ENCODE measurements around the gene PXK.
"Not testable (repeated sequence)": the region's sequence is repeated elsewhere in the genome, so short reads cannot be mapped to it uniquely, and the experiment has no call there.

Gene PXK

DNA sequence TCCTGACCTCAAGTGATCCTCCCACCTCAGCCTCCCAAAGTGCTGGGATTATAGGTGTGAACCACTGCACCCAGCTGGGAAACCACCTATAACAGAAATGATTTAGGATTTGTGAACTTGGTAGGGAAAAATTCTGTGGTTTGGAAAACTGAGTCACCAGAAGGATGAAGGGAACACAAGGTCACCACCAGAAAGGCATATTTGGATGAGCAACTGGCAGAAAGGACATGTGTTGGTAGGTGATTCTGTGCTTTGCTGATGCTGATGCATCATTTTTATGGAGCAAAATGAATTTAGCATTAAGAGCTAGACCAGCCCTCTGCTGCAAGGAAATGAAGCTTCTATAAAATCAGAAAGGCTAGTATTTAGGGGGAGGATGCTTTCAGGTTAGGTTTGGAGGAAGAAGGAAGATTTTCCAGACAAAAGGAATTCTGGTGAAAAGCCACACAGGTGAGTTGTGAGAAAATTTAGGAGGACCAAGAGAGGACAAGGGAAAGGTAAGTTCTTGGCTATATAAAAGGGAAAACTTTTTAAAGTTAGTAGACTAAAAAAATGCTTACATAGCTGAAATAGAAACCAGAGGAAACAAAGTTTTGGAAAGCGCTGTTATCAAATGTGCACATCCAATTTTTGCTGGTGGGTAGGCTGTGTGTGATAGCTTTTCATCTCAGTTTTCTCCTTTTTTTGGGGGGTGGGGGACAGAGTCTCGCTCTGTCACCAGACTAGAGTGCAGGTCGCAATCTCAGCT is 3.6 kb downstream of the PXK start:
- Histone ChIP-seq H3K9me3 (ENCODE audit: low read length) (no peaks in the 10 kb centered on the region), H3K4me1 (ENCODE audit: insufficient read depth, low read length) (peaks cover 35% of the 10 kb centered on the region), H3K36me3 (ENCODE audit: insufficient read depth, low read length) (no peaks in the 10 kb centered on the region), H3K27me3 (ENCODE audit: control insufficient read depth in 1 of 2, insufficient read depth in 2 of 2, low read length in 2 of 2) (no peaks in the 10 kb centered on the region), H3K27ac (ENCODE audit: low read depth, low read length) (no peak overlapping the region), H3K4me3 (ENCODE audit: low read depth in 1 of 2, low read length in 2 of 2) (no peak overlapping the region), H3K9ac (ENCODE audit: low read length) (no peak overlapping the region)

DNA sequence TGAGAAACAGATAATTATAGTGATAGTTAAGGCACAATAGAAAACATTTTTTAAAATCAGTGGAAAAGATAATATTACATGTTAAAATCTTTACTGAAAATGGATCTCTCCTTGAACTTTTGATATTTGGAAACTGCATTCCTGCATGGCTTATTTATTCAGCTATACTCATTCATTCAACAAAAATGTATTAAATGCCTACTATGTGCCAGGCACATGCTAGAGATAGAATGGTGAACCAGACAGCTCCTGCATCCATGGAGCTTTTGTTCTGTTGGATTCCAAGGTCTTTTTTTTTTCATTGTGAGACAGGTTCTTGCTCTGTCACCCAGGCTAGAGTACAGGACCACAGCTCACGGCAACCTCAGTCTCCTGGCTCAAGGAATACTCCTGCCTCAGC is 4.5 kb downstream of the PXK start:
- H3K9me3 ChIP-seq (ENCODE audit: low read length) = no peaks in the 10 kb centered on the region
- no peak overlapping the region for H3K4me3 ChIP-seq (ENCODE audit: low read depth in 1 of 2, low read length in 2 of 2)
- H3K27me3 ChIP-seq (ENCODE audit: control insufficient read depth in 1 of 2, insufficient read depth in 2 of 2, low read length in 2 of 2) = no peaks in the 10 kb centered on the region
- no peak overlapping the region for H3K9ac ChIP-seq (ENCODE audit: low read length)
- no peak overlapping the region for H3K27ac ChIP-seq (ENCODE audit: low read depth, low read length)
- peaks cover 35% of the 10 kb centered on the region for H3K4me1 ChIP-seq (ENCODE audit: insufficient read depth, low read length)
- H3K36me3 ChIP-seq (ENCODE audit: insufficient read depth, low read length) = no peaks in the 10 kb centered on the region

DNA sequence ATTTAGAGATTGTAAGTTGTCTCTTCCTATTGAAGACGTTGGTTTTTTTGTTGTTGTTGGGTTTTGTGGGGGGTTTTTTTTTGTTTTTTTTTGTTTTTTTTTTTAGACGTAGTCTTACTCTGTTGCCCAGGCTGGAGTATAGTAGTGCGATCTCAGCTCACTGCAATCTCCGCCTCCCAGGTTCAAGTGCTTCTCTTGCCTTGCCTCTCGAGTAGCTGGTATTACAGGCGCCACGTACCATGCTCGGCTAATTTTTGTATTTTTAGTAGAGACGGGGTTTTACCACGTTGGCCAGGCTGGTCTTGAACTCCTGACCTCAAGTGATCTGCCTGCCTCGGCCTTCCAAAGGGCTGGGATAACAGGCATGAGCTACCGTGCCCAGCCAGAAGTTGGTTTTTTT is 6.5 kb downstream of the PXK start:
- peaks cover 47% of the 10 kb centered on the region for H3K4me1 ChIP-seq (ENCODE audit: insufficient read depth, low read length)
- not testable (repeated sequence) for H3K9ac ChIP-seq (ENCODE audit: low read length); H3K9me3 ChIP-seq (ENCODE audit: low read length); H3K27me3 ChIP-seq (ENCODE audit: control insufficient read depth in 1 of 2, insufficient read depth in 2 of 2, low read length in 2 of 2); H3K27ac ChIP-seq (ENCODE audit: low read depth, low read length); H3K4me3 ChIP-seq (ENCODE audit: low read depth in 1 of 2, low read length in 2 of 2); H3K36me3 ChIP-seq (ENCODE audit: insufficient read depth, low read length)

DNA sequence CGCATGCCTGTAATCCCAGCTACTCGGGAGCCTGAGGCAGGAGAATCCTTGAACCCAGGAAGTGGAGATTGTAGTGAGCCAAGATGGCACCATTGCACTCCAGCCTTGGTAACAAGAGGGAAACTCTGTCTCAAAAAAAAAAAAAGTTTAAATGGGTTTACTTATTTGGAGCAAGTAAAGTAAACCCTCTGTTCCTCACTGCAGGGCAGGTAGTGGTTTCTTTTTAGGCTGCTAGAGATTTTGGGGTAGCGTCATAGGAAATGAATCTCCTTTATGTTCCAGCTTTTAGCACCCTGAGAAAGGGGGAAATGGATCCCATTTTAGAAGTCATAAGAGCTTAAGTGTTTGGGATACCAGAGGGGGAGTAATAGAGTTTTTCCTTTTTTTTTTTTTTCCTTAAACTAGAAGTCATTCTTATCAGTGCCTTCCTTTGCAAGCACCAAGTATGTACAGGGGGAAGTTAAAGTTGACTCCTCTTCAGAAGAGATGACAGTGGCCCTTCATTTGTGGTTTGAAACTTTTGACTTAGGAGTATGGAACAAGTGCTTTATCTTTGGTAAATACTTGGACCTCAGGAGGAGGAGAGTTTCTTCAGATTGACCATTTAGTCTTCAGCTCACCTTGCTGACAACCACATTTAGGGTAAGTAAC is 8.0 kb downstream of the PXK start:
- Histone ChIP-seq H3K27ac (ENCODE audit: low read depth, low read length) (no peak overlapping the region), H3K27me3 (ENCODE audit: control insufficient read depth in 1 of 2, insufficient read depth in 2 of 2, low read length in 2 of 2) (no peaks in the 10 kb centered on the region), H3K4me3 (ENCODE audit: low read depth in 1 of 2, low read length in 2 of 2) (no peak overlapping the region), H3K9ac (ENCODE audit: low read length) (no peak overlapping the region), H3K4me1 (ENCODE audit: insufficient read depth, low read length) (peaks cover 45% of the 10 kb centered on the region), H3K9me3 (ENCODE audit: low read length) (no peaks in the 10 kb centered on the region), H3K36me3 (ENCODE audit: insufficient read depth, low read length) (no peaks in the 10 kb centered on the region)

DNA sequence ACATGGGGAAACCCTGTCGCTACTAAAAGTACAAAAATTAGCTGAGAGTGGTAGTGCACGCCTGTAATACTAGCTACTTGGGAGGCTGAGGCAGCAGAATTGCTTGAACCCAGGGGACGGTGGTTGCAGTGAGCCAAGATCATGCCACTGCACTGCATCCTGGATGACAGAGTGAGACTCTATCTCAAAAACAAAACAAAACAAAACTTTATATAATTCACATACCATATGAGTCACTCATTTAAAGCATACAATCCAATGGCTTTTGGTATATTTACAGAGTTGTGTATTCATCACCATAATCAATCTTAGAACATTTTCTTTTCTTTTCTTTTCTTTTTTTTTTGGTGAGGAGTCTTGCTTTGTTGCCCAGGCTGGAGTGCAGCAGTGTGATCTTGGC is 8.7 kb downstream of the PXK start:
- no peaks in the 10 kb centered on the region for H3K9me3 ChIP-seq (ENCODE audit: low read length)
- H3K36me3 ChIP-seq (ENCODE audit: insufficient read depth, low read length) = no peaks in the 10 kb centered on the region
- no peak overlapping the region for H3K27ac ChIP-seq (ENCODE audit: low read depth, low read length)
- peaks cover 48% of the 10 kb centered on the region for H3K4me1 ChIP-seq (ENCODE audit: insufficient read depth, low read length)
- no peak overlapping the region for H3K9ac ChIP-seq (ENCODE audit: low read length)
- H3K4me3 ChIP-seq (ENCODE audit: low read depth in 1 of 2, low read length in 2 of 2) = no peak overlapping the region
- H3K27me3 ChIP-seq (ENCODE audit: control insufficient read depth in 1 of 2, insufficient read depth in 2 of 2, low read length in 2 of 2) = no peaks in the 10 kb centered on the region

DNA sequence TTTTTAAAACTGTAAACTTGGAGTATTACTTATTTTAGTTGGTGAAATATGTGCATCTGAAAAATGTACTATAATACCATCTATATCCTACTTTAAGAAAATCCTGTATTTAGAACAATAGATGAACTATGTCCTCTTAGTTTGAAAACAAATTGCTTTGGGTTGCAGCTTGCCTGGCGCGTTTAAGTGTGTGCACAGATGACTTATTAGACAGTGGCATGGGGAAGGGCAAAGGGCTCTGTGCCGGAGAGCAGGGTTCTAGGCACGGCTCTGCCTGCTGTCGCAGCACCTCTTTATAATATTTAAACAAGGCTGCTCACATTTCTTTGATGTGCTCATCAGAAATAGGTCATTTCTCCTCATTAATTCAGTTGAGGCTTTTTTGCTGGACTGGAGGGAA is 10.0 kb downstream of the PXK start:
- Histone ChIP-seq H3K36me3 (ENCODE audit: insufficient read depth, low read length) (no peaks in the 10 kb centered on the region), H3K9ac (ENCODE audit: low read length) (no peak overlapping the region), H3K4me1 (ENCODE audit: insufficient read depth, low read length) (peaks cover 51% of the 10 kb centered on the region), H3K27ac (ENCODE audit: low read depth, low read length) (no peak overlapping the region), H3K4me3 (ENCODE audit: low read depth in 1 of 2, low read length in 2 of 2) (no peak overlapping the region), H3K9me3 (ENCODE audit: low read length) (no peaks in the 10 kb centered on the region), H3K27me3 (ENCODE audit: control insufficient read depth in 1 of 2, insufficient read depth in 2 of 2, low read length in 2 of 2) (no peaks in the 10 kb centered on the region)

DNA sequence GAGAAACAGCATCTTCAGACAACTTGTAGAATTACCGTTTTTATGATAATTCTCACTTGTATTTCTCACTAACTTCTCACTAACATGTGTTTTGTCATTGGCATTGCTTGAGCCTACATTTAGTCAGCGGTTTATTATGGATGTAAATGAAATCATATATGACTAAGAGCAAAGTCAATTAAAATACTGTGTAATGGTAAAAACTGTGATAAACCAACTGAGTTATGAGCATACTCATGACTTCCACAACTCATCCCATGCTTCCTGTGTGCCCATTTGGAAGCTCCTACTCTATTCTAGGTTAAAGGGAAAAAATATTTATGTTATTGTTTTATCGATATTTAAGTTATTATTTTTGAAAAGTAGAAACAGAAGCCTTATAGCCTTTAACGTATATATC is 12.8 kb downstream of the PXK start:
- Histone ChIP-seq H3K36me3 (ENCODE audit: insufficient read depth, low read length) (no peaks in the 10 kb centered on the region), H3K9ac (ENCODE audit: low read length) (no peak overlapping the region), H3K4me3 (ENCODE audit: low read depth in 1 of 2, low read length in 2 of 2) (no peak overlapping the region), H3K27me3 (ENCODE audit: control insufficient read depth in 1 of 2, insufficient read depth in 2 of 2, low read length in 2 of 2) (no peaks in the 10 kb centered on the region), H3K4me1 (ENCODE audit: insufficient read depth, low read length) (peaks cover 63% of the 10 kb centered on the region), H3K27ac (ENCODE audit: low read depth, low read length) (no peak overlapping the region), H3K9me3 (ENCODE audit: low read length) (no peaks in the 10 kb centered on the region)

DNA sequence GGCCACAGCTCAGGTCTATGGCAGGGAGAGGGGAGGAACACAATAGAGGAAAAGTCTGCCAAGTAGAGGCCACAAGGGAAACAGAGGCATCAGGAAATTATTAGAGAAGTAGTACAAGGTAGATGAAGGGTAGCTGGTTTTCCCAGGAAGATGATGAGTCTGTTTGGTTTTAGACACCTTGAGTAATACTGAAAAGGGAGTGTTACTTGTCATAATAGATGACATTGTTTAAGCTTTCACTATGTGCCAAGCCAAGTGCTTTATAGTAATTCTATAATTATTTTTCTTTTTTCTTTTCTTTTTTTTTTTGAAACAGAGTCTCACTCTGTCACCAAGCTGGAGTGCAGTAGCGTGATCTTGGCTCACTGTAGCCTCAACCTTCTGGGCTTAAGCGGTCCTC is 13.7 kb downstream of the PXK start:
- H3K4me1 ChIP-seq (ENCODE audit: insufficient read depth, low read length) = peaks cover 63% of the 10 kb centered on the region
- H3K27me3 ChIP-seq (ENCODE audit: control insufficient read depth in 1 of 2, insufficient read depth in 2 of 2, low read length in 2 of 2) = no peaks in the 10 kb centered on the region
- no peak overlapping the region for H3K27ac ChIP-seq (ENCODE audit: low read depth, low read length)
- H3K9ac ChIP-seq (ENCODE audit: low read length) = no peak overlapping the region
- H3K4me3 ChIP-seq (ENCODE audit: low read depth in 1 of 2, low read length in 2 of 2) = no peak overlapping the region
- H3K36me3 ChIP-seq (ENCODE audit: insufficient read depth, low read length) = no peaks in the 10 kb centered on the region
- H3K9me3 ChIP-seq (ENCODE audit: low read length) = no peaks in the 10 kb centered on the region

DNA sequence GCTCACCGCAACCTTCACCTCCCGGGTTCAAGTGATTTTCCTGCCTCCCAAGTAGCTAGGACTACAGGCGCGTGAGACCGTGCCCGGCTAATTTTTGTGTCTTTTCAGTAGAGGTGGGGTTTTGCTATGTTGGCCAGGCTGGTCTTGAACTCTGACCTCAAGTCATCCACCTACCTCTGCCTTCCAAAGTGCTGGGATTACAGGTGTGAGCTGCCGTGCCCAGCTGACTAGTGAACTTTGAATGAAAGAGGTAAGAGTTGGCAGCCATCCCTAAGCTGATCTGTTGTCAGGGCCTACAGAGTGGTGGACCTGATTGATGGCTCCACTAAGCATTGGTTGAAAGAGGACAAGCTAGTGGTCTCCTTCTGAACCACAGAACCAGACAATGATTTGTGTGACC is 15.3 kb downstream of the PXK start:
- H3K9ac ChIP-seq (ENCODE audit: low read length) = no peak overlapping the region
- no peaks in the 10 kb centered on the region for H3K9me3 ChIP-seq (ENCODE audit: low read length)
- H3K36me3 ChIP-seq (ENCODE audit: insufficient read depth, low read length) = no peaks in the 10 kb centered on the region
- H3K4me3 ChIP-seq (ENCODE audit: low read depth in 1 of 2, low read length in 2 of 2) = no peak overlapping the region
- H3K27ac ChIP-seq (ENCODE audit: low read depth, low read length) = no peak overlapping the region
- no peaks in the 10 kb centered on the region for H3K27me3 ChIP-seq (ENCODE audit: control insufficient read depth in 1 of 2, insufficient read depth in 2 of 2, low read length in 2 of 2)
- peaks cover 58% of the 10 kb centered on the region for H3K4me1 ChIP-seq (ENCODE audit: insufficient read depth, low read length)

DNA sequence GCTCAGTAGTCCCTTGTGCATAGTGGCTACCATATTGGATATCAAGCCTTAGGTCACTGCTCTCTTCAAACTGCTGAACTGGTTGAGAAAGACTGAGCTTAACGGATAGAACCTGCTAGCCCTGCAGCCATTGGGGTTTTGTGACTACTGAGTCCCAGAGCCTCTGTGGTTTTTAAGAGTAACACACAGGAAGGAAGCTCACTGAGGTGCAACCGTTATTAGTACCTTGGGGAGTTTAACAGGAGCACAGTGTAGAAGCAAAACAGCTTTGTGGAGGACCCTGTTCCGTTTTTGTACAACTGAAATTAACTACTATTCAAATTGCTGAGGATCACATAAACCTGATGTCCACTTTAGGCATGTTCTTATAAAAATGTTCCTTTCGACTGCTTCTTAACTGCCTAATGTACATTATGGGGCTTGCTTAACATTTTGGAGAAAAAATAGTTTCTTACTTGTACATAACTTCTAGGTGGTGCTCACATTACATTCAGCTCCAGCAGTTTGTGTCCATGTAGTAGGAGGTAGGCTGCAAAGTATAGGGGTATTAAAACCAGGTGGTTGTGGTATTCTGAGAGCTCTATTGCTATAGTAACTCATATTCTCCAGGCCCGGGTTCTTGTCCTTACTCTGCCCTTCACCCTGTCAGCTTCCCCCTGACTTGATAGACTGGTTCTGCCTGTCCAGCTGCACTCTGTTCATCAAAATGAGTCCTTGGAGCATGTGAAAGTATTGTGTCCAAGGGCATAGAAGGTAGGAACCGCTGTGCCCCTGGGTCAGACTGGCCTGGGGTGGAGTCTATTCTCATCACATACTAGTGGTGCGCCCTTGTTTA is 17.3 kb downstream of the PXK start:
- H3K9me3 ChIP-seq (ENCODE audit: low read length) = no peaks in the 10 kb centered on the region
- no peak overlapping the region for H3K9ac ChIP-seq (ENCODE audit: low read length)
- H3K27ac ChIP-seq (ENCODE audit: low read depth, low read length) = no peak overlapping the region
- H3K4me3 ChIP-seq (ENCODE audit: low read depth in 1 of 2, low read length in 2 of 2) = no peak overlapping the region
- H3K36me3 ChIP-seq (ENCODE audit: insufficient read depth, low read length) = no peaks in the 10 kb centered on the region
- no peaks in the 10 kb centered on the region for H3K27me3 ChIP-seq (ENCODE audit: control insufficient read depth in 1 of 2, insufficient read depth in 2 of 2, low read length in 2 of 2)
- peaks cover 49% of the 10 kb centered on the region for H3K4me1 ChIP-seq (ENCODE audit: insufficient read depth, low read length)

DNA sequence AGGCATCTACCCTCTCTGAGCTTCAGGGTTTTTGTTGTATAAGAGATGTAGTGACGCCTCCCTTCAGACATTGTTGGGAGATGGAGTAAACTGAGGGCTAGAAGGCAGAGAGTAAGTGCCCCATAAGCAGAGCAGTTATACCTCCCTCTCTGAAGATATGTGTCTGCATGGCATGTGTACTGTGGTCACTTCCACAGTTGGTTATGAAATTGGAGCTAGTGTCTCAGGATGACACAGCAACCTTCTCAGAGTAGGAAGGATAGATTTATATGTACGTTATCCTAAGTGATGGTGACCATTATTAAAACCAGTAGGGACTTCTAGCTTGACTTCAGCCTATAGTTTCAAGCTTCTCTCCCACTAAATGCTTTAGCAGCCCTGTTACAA is 17.9 kb downstream of the PXK start:
- Histone ChIP-seq H3K4me1 (ENCODE audit: insufficient read depth, low read length) (peaks cover 51% of the 10 kb centered on the region), H3K36me3 (ENCODE audit: insufficient read depth, low read length) (no peaks in the 10 kb centered on the region), H3K9me3 (ENCODE audit: low read length) (no peaks in the 10 kb centered on the region), H3K9ac (ENCODE audit: low read length) (no peak overlapping the region), H3K27ac (ENCODE audit: low read depth, low read length) (no peak overlapping the region), H3K4me3 (ENCODE audit: low read depth in 1 of 2, low read length in 2 of 2) (no peak overlapping the region), H3K27me3 (ENCODE audit: control insufficient read depth in 1 of 2, insufficient read depth in 2 of 2, low read length in 2 of 2) (no peaks in the 10 kb centered on the region)

All from muscle layer of colon (tissue), 2 donors.